Stimulated activated CD4-positive, alpha-beta T cell treated with anti-CD3 and anti-CD28 coated beads, Interleukin-12 subunit alpha, Interleukin-12 subunit beta, amount 100 ng/mL, for 4 hours (primary cell): ENCODE data around the gene OR8B12.

Experiments
- DNase-seq: peaks from one replicate; pipeline ENCODE4 v3.0.0-alpha.2; 2020

Gene OR8B12, protein sequence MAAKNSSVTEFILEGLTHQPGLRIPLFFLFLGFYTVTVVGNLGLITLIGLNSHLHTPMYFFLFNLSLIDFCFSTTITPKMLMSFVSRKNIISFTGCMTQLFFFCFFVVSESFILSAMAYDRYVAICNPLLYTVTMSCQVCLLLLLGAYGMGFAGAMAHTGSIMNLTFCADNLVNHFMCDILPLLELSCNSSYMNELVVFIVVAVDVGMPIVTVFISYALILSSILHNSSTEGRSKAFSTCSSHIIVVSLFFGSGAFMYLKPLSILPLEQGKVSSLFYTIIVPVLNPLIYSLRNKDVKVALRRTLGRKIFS

GRCh38 chr11:124543554-124543953 is at the start of gene OR8B12:
Gene OR8B12, minus strand, starts transcription at chr11:124543654. Its CDS starts 0 bp downstream, at chr11:124543654.
- no peak for DNase-seq

- no peak for DNase-seq
Measured at GRCh38 chr11:124592627-124593026, 49.2 kb upstream of the OR8B12 start.

DNA sequence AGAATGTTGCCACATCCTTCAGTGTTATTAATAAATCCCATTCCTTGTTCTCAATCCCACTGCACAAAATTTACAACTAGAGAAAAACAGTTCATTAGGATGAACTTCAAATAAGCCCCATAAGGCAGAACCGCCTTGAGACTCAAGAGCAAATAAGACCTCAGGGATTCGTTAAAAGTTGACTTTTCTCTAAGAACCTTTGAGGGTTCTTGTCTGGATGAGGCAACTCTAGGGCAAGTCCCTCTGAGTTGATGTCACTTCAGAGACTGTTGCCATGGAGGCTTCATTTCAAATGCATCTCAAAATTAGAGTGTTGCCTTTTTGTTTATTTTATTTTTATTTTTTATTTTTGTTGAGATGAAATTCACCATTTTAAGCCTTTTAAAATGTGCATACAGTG is 48.0 kb upstream of the OR8B12 start:
- no peak for DNase-seq

DNA sequence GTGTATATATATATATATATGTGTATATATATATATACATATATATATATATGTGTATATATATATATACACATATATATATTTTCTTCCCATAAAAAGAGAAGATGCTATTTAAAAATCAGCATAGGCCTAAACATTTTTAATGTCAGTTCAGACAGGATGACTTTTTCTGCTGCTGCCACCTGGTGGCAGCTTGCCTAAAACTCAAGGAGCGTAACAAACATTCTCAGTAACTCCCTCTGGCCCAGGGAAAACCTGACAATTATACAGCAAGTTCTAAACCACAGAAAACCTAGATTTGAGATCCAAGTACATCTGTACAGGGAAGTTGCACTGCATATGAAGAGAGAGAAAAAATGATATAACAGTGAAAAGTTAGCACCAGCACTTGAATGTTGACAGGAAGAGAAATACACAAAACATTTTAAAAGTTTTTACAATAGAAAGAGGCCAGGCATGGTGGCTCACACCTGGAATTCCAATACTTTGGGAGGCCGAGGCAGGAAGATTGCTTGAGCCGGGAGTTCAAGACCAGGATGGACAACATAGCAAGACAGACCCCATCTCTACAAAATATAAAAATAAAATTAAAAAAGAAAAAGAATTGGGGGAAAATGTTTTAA is 42.9 kb upstream of the OR8B12 start:
- peak; percentile 42 for DNase-seq

- no peak for DNase-seq
Measured at GRCh38 chr11:124584681-124585372, 41.4 kb upstream of the OR8B12 start.

GRCh38 chr11:124583781-124584180 is 40.3 kb upstream of the OR8B12 start:
- DNase-seq: no peak

DNA sequence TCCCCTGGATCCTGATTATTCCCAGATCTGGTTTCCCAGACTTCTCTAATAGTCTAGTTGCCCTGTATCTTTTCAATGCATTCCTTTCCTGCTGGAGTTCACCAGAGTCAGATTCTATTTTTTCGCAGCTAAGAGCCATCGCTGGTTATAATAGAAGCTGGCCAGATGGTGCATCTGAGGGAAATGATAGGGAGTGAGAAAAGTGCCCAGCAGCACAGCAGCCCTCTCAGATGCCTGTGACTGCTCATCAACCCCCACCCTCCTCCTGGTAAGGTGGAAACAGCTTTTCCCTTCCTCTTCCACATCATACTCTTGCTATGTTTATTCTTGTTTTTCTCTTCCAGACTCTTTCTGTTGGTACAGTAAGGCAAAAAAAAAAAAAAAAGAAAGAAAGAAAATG is 39.1 kb upstream of the OR8B12 start:
- no peak for DNase-seq

- no peak for DNase-seq
Measured at GRCh38 chr11:124581817-124582216, 38.4 kb upstream of the OR8B12 start.

- no peak for DNase-seq
Measured at GRCh38 chr11:124578761-124579160, 35.3 kb upstream of the OR8B12 start.

GRCh38 chr11:124577716-124578427 is 34.4 kb upstream of the OR8B12 start:
- no peak for DNase-seq

- no peak for DNase-seq
Measured at GRCh38 chr11:124570160-124570559, 26.7 kb upstream of the OR8B12 start.

- DNase-seq: no peak
Measured at GRCh38 chr11:124569697-124570096, 26.2 kb upstream of the OR8B12 start, which contains the start of gene OR8A1. Gene OR8A1, plus strand, starts transcription at chr11:124569997. Its CDS starts 123 bp downstream, at chr11:124570120.

DNA sequence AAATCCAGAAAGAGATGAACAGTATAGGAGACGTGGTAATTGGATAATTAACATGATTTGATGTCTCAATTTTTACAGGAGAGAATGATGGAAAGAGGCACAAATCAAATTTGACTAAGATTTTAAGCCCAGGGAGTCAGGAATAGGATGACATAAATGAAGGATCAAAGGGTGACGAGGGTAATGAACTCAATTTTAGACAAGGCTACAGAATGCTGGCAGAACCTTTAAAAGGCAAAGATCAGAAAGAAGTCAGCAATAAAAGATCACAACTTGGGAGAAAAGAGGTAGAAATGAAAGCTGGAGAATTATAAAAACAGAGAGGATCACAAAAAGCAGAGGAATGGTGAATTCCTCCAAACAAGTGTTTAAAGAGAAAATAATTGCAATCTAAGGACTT is 13.4 kb upstream of the OR8B12 start:
- DNase-seq: no peak

DNA sequence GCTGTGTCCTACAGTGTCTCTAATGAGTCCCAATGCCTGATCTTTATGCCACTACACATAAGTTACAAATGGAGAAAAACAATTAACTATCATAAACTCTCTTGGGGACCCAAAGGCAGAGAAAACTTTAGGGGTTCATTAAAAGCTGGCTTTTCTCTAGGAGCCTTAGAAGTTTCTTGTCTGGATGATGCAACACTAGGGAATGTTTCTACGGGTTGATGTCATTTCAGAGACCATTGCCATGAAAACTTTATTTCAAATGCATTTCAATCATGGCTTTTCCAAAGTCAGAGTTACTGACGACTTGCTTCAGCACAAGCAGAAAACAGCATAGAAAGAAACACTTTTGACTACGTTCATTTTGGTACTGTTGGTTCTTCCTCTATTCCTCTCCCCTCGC is 8.5 kb upstream of the OR8B12 start:
- no peak for DNase-seq

GRCh38 chr11:124551189-124551588 is 7.7 kb upstream of the OR8B12 start:
- DNase-seq: no peak

DNA sequence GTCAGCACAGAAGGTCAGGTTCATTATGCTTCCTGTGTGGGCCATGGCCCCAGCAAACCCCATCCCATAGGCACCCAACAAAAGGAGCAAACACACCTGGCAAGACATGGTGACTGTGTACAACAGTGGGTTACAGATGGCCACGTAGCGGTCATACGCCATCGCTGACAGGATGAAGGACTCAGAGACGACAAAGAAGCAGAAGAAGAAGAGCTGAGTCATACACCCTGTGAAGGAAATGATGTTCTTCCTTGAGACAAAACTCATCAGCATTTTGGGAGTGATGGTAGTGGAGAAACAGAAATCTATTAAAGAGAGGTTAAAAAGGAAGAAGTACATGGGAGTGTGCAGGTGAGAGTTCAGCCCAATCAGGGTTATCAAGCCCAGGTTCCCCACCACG is 309 bp downstream of the OR8B12 start:
- DNase-seq: no peak

GRCh38 chr11:124541204-124541603 is 2.2 kb downstream of the OR8B12 start:
- DNase-seq: no peak

DNA sequence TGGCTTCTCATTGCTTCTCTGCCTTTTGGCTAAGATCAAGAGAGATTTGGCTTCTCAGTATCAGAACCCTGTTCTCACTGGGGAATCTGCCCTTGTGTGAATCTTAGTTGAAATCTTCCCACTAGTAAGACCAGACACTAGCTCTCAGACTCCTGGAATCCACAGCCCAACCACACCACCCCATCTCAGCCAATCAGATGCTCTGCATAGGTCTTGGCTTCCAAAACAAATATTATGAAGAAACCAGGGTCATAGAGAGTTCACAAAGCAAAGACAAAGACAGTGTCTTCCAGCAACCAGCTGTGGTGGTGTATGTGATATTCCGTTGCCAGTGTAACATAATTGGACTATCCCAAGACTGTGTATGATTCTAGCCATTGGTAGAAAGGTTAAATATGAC is 5.4 kb downstream of the OR8B12 start:
- DNase-seq: no peak

DNA sequence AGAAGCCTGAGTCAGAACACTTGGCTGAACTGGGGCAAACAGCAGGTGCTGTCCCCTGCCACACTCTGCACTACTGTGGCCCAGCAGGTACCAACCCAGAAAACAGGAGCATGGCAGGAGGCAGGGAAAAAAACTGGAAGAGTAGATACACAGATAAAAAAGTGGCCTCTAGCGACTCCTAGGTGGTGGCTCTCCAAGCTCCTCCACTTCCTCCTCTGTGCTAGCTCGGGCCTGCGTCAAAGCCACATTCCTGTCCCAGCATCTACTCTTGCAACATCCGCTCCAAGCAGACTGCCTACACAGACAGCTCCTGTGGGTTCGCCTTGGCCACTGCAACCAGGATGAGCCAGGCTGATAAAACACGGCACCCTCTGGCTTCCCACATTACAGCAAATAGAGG is 6.9 kb downstream of the OR8B12 start:
- no peak for DNase-seq

GRCh38 chr11:124535552-124536232 is 7.8 kb downstream of the OR8B12 start:
- no peak for DNase-seq

DNA sequence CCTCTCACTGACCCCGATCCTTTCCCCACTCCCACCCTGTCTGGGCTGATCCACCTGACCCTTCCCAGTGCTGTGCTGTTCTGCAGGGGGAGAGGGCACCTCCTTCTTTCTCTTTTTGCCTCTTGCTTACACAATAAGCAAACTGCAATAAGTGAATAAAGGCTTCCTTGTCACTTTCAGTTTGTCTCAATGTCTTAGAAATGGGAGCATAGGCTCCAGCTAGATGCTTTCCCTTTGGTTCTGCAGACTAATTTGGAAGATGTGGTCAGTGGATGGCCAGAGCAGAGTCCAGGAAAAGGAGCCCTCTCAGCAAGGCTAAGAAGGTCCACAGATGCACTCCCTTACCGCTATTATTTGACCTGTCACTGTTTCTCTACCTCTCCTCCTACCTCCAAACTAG is 9.4 kb downstream of the OR8B12 start:
- no peak for DNase-seq

DNA sequence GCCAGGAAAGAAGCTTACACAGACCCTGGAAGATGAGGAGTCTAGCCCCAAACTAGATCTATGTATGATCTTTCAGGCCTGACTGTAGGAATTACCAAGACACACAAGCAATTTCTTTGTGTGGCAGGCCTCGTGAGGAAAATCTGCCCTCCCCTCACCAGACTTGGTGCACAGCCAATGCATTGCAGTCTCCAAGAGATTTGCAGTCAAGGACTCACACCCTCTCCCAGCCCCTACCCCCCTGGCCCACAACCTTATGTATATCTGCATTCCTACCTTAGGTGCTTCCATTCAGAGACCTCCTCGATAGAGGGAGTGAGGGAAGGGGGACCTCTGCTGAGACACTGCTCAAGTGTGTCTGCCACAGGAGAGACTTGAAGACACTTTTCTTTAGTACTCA is 9.8 kb downstream of the OR8B12 start:
- no peak for DNase-seq

- no peak for DNase-seq
Measured at GRCh38 chr11:124520550-124520854, 23.0 kb downstream of the OR8B12 start.
